T follicular helper cell (primary cell): ENCODE data around the gene CZIB.
"Not testable (repeated sequence)": the region's sequence is repeated elsewhere in the genome, so short reads cannot be mapped to it uniquely, and the experiment has no call there.

Experiments
- DNase-seq: peaks from one replicate; pipeline ENCODE4 v3.0.0-alpha.2; 2020; ENCODE audit warnings: low read depth

CZIB gene

GRCh38 chr1:53188099-53188498 lies 32.3 kb downstream of the CZIB start:
- no peak for DNase-seq

GRCh38 chr1:53187401-53187800 lies 33.0 kb downstream of the CZIB start:
- DNase-seq, result no peak

GRCh38 chr1:53186533-53186932 lies 33.9 kb downstream of the CZIB start:
- DNase-seq, result no peak

GRCh38 chr1:53185955-53186297 lies 34.5 kb downstream of the CZIB start:
- DNase-seq, result not testable (repeated sequence)

GRCh38 chr1:53183095-53183990 lies 37.1 kb downstream of the CZIB start:
- DNase-seq, result no peak

- DNase-seq, result no peak
These were observed 37.7 kb downstream of the CZIB start for GRCh38 chr1:53182716-53183094.

GRCh38 chr1:53182111-53182593 lies 38.3 kb downstream of the CZIB start:
- DNase-seq, result peak; percentile 65

GRCh38 chr1:53180951-53181350 lies 39.5 kb downstream of the CZIB start:
- no peak for DNase-seq

- DNase-seq, result no peak
These were observed 40.2 kb downstream of the CZIB start for GRCh38 chr1:53180226-53180625.

- no peak for DNase-seq
These were observed 43.8 kb downstream of the CZIB start for GRCh38 chr1:53176452-53177208.

GRCh38 chr1:53174971-53175913 lies 45.2 kb downstream of the CZIB start:
- DNase-seq, result no peak

- DNase-seq, result no peak
These were observed 47.9 kb downstream of the CZIB start for GRCh38 chr1:53172426-53173128.

- DNase-seq, result no peak
These were observed 53.5 kb downstream of the CZIB start for GRCh38 chr1:53166912-53167311.

- no peak for DNase-seq
These were observed 54.1 kb downstream of the CZIB start for GRCh38 chr1:53166366-53166765.

GRCh38 chr1:53165408-53165961 lies 54.9 kb downstream of the CZIB start:
- no peak for DNase-seq
